ENCODE measurements around the gene DUOX1.

- TF ChIP-seq, protein P1, sequence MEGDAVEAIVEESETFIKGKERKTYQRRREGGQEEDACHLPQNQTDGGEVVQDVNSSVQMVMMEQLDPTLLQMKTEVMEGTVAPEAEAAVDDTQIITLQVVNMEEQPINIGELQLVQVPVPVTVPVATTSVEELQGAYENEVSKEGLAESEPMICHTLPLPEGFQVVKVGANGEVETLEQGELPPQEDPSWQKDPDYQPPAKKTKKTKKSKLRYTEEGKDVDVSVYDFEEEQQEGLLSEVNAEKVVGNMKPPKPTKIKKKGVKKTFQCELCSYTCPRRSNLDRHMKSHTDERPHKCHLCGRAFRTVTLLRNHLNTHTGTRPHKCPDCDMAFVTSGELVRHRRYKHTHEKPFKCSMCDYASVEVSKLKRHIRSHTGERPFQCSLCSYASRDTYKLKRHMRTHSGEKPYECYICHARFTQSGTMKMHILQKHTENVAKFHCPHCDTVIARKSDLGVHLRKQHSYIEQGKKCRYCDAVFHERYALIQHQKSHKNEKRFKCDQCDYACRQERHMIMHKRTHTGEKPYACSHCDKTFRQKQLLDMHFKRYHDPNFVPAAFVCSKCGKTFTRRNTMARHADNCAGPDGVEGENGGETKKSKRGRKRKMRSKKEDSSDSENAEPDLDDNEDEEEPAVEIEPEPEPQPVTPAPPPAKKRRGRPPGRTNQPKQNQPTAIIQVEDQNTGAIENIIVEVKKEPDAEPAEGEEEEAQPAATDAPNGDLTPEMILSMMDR (IDR thresholded peaks at IDR 0.05) = no peak
- no peak for TF ChIP-seq POLR2A (IDR thresholded peaks at IDR 0.05)
These were observed 38.2 kb upstream of the DUOX1 start for GRCh38 chr15:45091576-45091975.
